Heart right ventricle (tissue), 16 donors: Measurements from ENCODE around the gene CAMK1D. TPM values are rescaled to one million over a fixed set of nuclear protein-coding genes. Genes with fewer than 3 reads are reported as not detected.

ENCODE experiments used
- ATAC-seq, 8 donors: fragments of 200-7000 bp; cut with Tn5 transposase; one replicate each; pipeline ENCODE4 v1.9.1; 2020; ENCODE audit warnings: mild to moderate bottlenecking in 8 of 8, moderate library complexity in 8 of 8, moderate number of reproducible peaks in 1 of 8
- DNase-seq, 2 donors: peaks; one replicate each; pipeline ENCODE4 v3.0.0-alpha.2; 2020
- H3K27ac ChIP-seq, 10 donors: fragments of 200-600 bp; sonication (generic) in 2 of 10; one replicate each; pipeline versions ENCODE4 v1.5.0 to v1.8.0; 2020 to 2022; ENCODE audit warnings: mild to moderate bottlenecking in 3 of 10
- H3K27me3 ChIP-seq, 7 donors: fragments of 200-600 bp; one replicate each; pipeline ENCODE4 v1.8.0; 2021 to 2022; ENCODE audit warnings: mild to moderate bottlenecking in 2 of 7
- H3K36me3 ChIP-seq, 9 donors: fragments of 200-600 bp; sonication (generic) in 1 of 9; one replicate each; pipeline versions ENCODE4 v1.5.0 to v1.8.0; 2020 to 2022; ENCODE audit warnings: mild to moderate bottlenecking in 2 of 9
- H3K4me1 ChIP-seq, 9 donors: fragments of 200-600 bp; sonication (generic) in 1 of 9; one replicate each; pipeline versions ENCODE4 v1.5.0 to v1.8.0; 2020 to 2022; ENCODE audit warnings: mild to moderate bottlenecking in 4 of 9
- H3K4me3 ChIP-seq, 10 donors: fragments of 200-600 bp; sonication (generic) in 2 of 10; one replicate each; pipeline versions ENCODE4 v1.5.0 to v1.8.0; 2020 to 2022; ENCODE audit warnings: mild to moderate bottlenecking in 7 of 10, moderate library complexity in 2 of 10
- H3K9me3 ChIP-seq, 11 donors: fragments of 200-600 bp in 10 of 11; sonication (generic) in 2 of 11; one replicate each; pipeline versions ENCODE4 v1.5.0 to v1.8.0; 2013 to 2022; ENCODE audit warnings: mild to moderate bottlenecking in 2 of 11, control low read depth in 1 of 11, moderate library complexity in 1 of 11
- CTCF ChIP-seq, 9 donors: fragments of 200-600 bp; sonication (generic) in 2 of 9; IDR thresholded peaks; one replicate each; pipeline versions ENCODE4 v1.5.0 to v1.8.0; 2021 to 2022; ENCODE audit warnings: antibody characterized with exemption in 9 of 9, mild to moderate bottlenecking in 5 of 9, moderate library complexity in 1 of 9
- WGBS, 2 donors: extraction: QIAGEN DNeasy Blood & Tissue Kit; methylation state at CpG; one replicate each; pipeline ENCODE4 v1.1.7; 2013; ENCODE audit warnings: inconsistent platforms in 1 of 2; 5-methylcytosine and 5-hydroxymethylcytosine counted together
- intact Hi-C, 10 donors: fragments of 100-400 bp; cut with DNase I; formaldehyde crosslinking; loops; one replicate each; pipeline versions ENCODE4 v1.11.1 to v1.14.2; 2022
- polyA plus RNA-seq, 2 donors: library from polyadenylated mRNA; stranded (reverse); fragments of 200-250 nt; gene quantifications; one replicate each; pipeline ENCODE4 v1.2.3, GENCODE V29; 2013
- total RNA-seq, 10 donors: library from RNA; stranded (reverse); fragmentation: NEBNext Ultra II Directional in 3 of 10; extraction: Animal tissue kit (Norgen Biotek cat#: 25700) in 3 of 10; gene quantifications; one replicate each; pipeline versions ENCODE4 v1.2.1 to v1.2.4, GENCODE V29; 2021 to 2023
- donor health status: Arrhythmogenic right ventricular cardiomyopathy.
- donor health status: ischemic (EF 13 %, LVEDD 7.1; RV severe dilation, severe dysfunction).
- donor health status: healthy with polysubstance abuse.
- donor health status: DM: no; HTN: yes; CAD: no.
- donor health status: DM: no; HTN: no; CAD: no.
- donor health status: ischemic (EF 25% LVEDD 6.9; RV normal size, moderate dysfunction).
- donor health status: ischemic (EF 25% LVEDD 5.7; RV mildly dilated, moderate dysfunction).
- donor health status: healthy.
- donor health status: DM: yes; HTN: yes; CAD: no.
- donor health status: Ischemic cardiomyopathy.
- donor health status: ischemic (EF 35%, LVEDD 5.7; RV mildly dilated, moderate dysfunction).
- donor health status: nonischemic (EF 11% LVEDD 7.7; RV severe dilation, severe dysfunction).
- donor health status: DM: yes; HTN: yes; CAD: no.
- donor health status: PGD.
- donor health status: ischemic (EF 29% LVEDD 5.4; RV normal size, mild dysfunction).
- donor health status: nonischemic (EF 23%, LVEDD 6.1; RV moderate dilation, normal function).

The CAMK1D gene
- total and polyA plus RNA-seq, 12 donors: 1.3 to 17.7 (median 2.6) TPM

GRCh38 chr10:12655940-12656339 lies 306.6 kb downstream of the CAMK1D start:
- Histone ChIP-seq H3K27me3 (peaks cover 0 to 5% (median 0%) of the 10 kb centered on the region in 7 donors), H3K36me3 (no peaks in the 10 kb centered on the region), H3K9me3 (peaks cover 0 to 20% (median 5%) of the 10 kb centered on the region in 11 donors), H3K4me3 (no peak overlapping the region), H3K27ac (no peak overlapping the region), H3K4me1 (no peaks in the 10 kb centered on the region)
- TF ChIP-seq CTCF (IDR thresholded peaks at IDR 0.05): no peak
- no peak for DNase-seq
- no peak for ATAC-seq
- intact Hi-C loops: loop anchor here in 8 of 10 donors (2.0 to 5.0 kb wide), 3 partner anchors 56 to 394 kb away; no protein-coding TSS in a partner anchor
- 86 to 93% methylated on average over 2 of the region's 2 CpGs for WGBS, 2 donors

GRCh38 chr10:12656518-12657142 lies 307.3 kb downstream of the CAMK1D start:
- Histone ChIP-seq H3K27me3 (no peaks in the 10 kb centered on the region), H3K4me3 (no peak overlapping the region), H3K9me3 (peaks cover 0 to 20% (median 5%) of the 10 kb centered on the region in 11 donors), H3K27ac (no peak overlapping the region), H3K4me1 (no peaks in the 10 kb centered on the region), H3K36me3 (no peaks in the 10 kb centered on the region)
- 76 to 79% methylated on average over 4 of the region's 4 CpGs for WGBS, 2 donors
- intact Hi-C loops: loop anchor here in 8 of 10 donors (2.0 to 5.0 kb wide), 3 partner anchors 56 to 394 kb away; no protein-coding TSS in a partner anchor
- peak in 3 of 8 donors; percentile 34 to 55 (median 35) for ATAC-seq
- no peak for DNase-seq
- TF ChIP-seq CTCF (IDR thresholded peaks at IDR 0.05): peak; percentile 33 to 76 (median 71)

- Histone ChIP-seq H3K9me3 (peaks cover 0 to 20% (median 5%) of the 10 kb centered on the region in 11 donors), H3K4me1 (no peaks in the 10 kb centered on the region), H3K27ac (no peak overlapping the region), H3K36me3 (no peaks in the 10 kb centered on the region), H3K27me3 (no peaks in the 10 kb centered on the region), H3K4me3 (no peak overlapping the region)
- ATAC-seq (no peak), DNase-seq (no peak)
- no peak for TF ChIP-seq CTCF (IDR thresholded peaks at IDR 0.05)
- intact Hi-C loops: loop anchor here in 8 of 10 donors (2.0 to 5.0 kb wide), 3 partner anchors 55 to 395 kb away; no protein-coding TSS in a partner anchor
- WGBS, 2 donors: 77 to 100% methylated on average over 2 of the region's 2 CpGs
Measured at GRCh38 chr10:12657489-12657888, 308.1 kb downstream of the CAMK1D start.

GRCh38 chr10:12658526-12658925 lies 309.2 kb downstream of the CAMK1D start:
- 93% methylated on average over 6 of the region's 6 CpGs for WGBS, 2 donors
- Histone ChIP-seq H3K9me3 (peaks cover 0 to 17% (median 5%) of the 10 kb centered on the region in 11 donors), H3K27ac (no peak overlapping the region), H3K27me3 (no peaks in the 10 kb centered on the region), H3K36me3 (no peaks in the 10 kb centered on the region), H3K4me1 (no peaks in the 10 kb centered on the region), H3K4me3 (no peak overlapping the region)
- TF ChIP-seq CTCF (IDR thresholded peaks at IDR 0.05): no peak
- DNase-seq (no peak), ATAC-seq (no peak)
- intact Hi-C loops: loop anchor here in 5 of 10 donors (5.0 kb wide), 2 partner anchors 54 to 396 kb away; no protein-coding TSS in a partner anchor
